ENCODE data around the gene CPLX3.
A peak's percentile ranks its signal among the peaks of the same experiment; 100 is the strongest.

Gene CPLX3

GRCh38 chr15:74808840-74809229 lies 17.6 kb upstream of the CPLX3 start:
- Histone ChIP-seq H3K27me3 (ENCODE audit: control insufficient read depth, insufficient read depth, low read length) (no peaks in the 10 kb centered on the region), H3K4me3 (ENCODE audit: low read depth, low read length) (no peak overlapping the region), H3K9me3 (ENCODE audit: control insufficient read depth, insufficient read depth, low read length) (no peaks in the 10 kb centered on the region), H3K4me1 (ENCODE audit: control insufficient read depth, insufficient read depth, low read length) (no peaks in the 10 kb centered on the region), H3K27ac (ENCODE audit: low read depth, low read length) (no peak overlapping the region), H3K9ac (ENCODE audit: low read depth, low read length) (no peak overlapping the region), H3K36me3 (ENCODE audit: control insufficient read depth, insufficient read depth, low read length) (peaks cover 5% of the 10 kb centered on the region; the same call in 1 of the 2 replicates)

GRCh38 chr15:74809242-74809641 lies 17.2 kb upstream of the CPLX3 start:
- Histone ChIP-seq H3K4me3 (ENCODE audit: low read depth, low read length) (no peak overlapping the region), H3K27me3 (ENCODE audit: control insufficient read depth, insufficient read depth, low read length) (no peaks in the 10 kb centered on the region), H3K9ac (ENCODE audit: low read depth, low read length) (no peak overlapping the region), H3K9me3 (ENCODE audit: control insufficient read depth, insufficient read depth, low read length) (no peaks in the 10 kb centered on the region), H3K4me1 (ENCODE audit: control insufficient read depth, insufficient read depth, low read length) (no peaks in the 10 kb centered on the region), H3K27ac (ENCODE audit: low read depth, low read length) (no peak overlapping the region), H3K36me3 (ENCODE audit: control insufficient read depth, insufficient read depth, low read length) (0 out of 2 replicates have a peak, but pooled peaks cover 1% of the 10 kb centered on the region)

GRCh38 chr15:74809956-74810355 lies 16.5 kb upstream of the CPLX3 start:
- H3K9me3 ChIP-seq (ENCODE audit: control insufficient read depth, insufficient read depth, low read length) = no peaks in the 10 kb centered on the region

GRCh38 chr15:74812533-74812932 lies 13.9 kb upstream of the CPLX3 start, which contains the start of gene LMAN1L:
Gene LMAN1L, plus strand, starts transcription at chr15:74812835. Its CDS starts 20 bp downstream, at chr15:74812855.
- Histone ChIP-seq H3K4me3 (ENCODE audit: low read depth, low read length) (no peak within 1 kb of the TSS), H3K27me3 (ENCODE audit: control insufficient read depth, insufficient read depth, low read length) (no peaks in the 10 kb centered on the region), H3K27ac (ENCODE audit: low read depth, low read length) (no peak within 1 kb of the TSS), H3K9ac (ENCODE audit: low read depth, low read length) (no peak within 1 kb of the TSS), H3K36me3 (ENCODE audit: control insufficient read depth, insufficient read depth, low read length) (no peaks in the 10 kb centered on the region), H3K4me1 (ENCODE audit: control insufficient read depth, insufficient read depth, low read length) (no peaks in the 10 kb centered on the region; the same call in 1 of the 2 replicates), H3K9me3 (ENCODE audit: control insufficient read depth, insufficient read depth, low read length) (no peaks in the 10 kb centered on the region)

More at GRCh38 chr15:74809956-74810355, 16.5 kb upstream of the CPLX3 start:
- H3K27me3 ChIP-seq (ENCODE audit: control insufficient read depth, insufficient read depth, low read length) = no peaks in the 10 kb centered on the region
- no peaks in the 10 kb centered on the region for H3K36me3 ChIP-seq (ENCODE audit: control insufficient read depth, insufficient read depth, low read length)
- no peak overlapping the region for H3K9ac ChIP-seq (ENCODE audit: low read depth, low read length)
- H3K4me3 ChIP-seq (ENCODE audit: low read depth, low read length) = no peak overlapping the region
- no peaks in the 10 kb centered on the region for H3K4me1 ChIP-seq (ENCODE audit: control insufficient read depth, insufficient read depth, low read length)
- H3K27ac ChIP-seq (ENCODE audit: low read depth, low read length) = no peak overlapping the region

- no peak overlapping the region for H3K4me3 ChIP-seq (ENCODE audit: low read depth, low read length)
- H3K27ac ChIP-seq (ENCODE audit: low read depth, low read length) = no peak overlapping the region
- H3K36me3 ChIP-seq (ENCODE audit: control insufficient read depth, insufficient read depth, low read length) = no peaks in the 10 kb centered on the region
- no peaks in the 10 kb centered on the region for H3K27me3 ChIP-seq (ENCODE audit: control insufficient read depth, insufficient read depth, low read length)
- no peak overlapping the region for H3K9ac ChIP-seq (ENCODE audit: low read depth, low read length)
- no peaks in the 10 kb centered on the region; the same call in 1 of the 2 replicates for H3K4me1 ChIP-seq (ENCODE audit: control insufficient read depth, insufficient read depth, low read length)
- no peaks in the 10 kb centered on the region for H3K9me3 ChIP-seq (ENCODE audit: control insufficient read depth, insufficient read depth, low read length)
These were observed 11.1 kb upstream of the CPLX3 start for GRCh38 chr15:74815121-74815934.

GRCh38 chr15:74815961-74816360 lies 10.5 kb upstream of the CPLX3 start:
- Histone ChIP-seq H3K4me1 (ENCODE audit: control insufficient read depth, insufficient read depth, low read length) (no peaks in the 10 kb centered on the region; the same call in 1 of the 2 replicates), H3K27ac (ENCODE audit: low read depth, low read length) (no peak overlapping the region), H3K4me3 (ENCODE audit: low read depth, low read length) (no peak overlapping the region), H3K27me3 (ENCODE audit: control insufficient read depth, insufficient read depth, low read length) (no peaks in the 10 kb centered on the region), H3K9ac (ENCODE audit: low read depth, low read length) (no peak overlapping the region), H3K36me3 (ENCODE audit: control insufficient read depth, insufficient read depth, low read length) (no peaks in the 10 kb centered on the region), H3K9me3 (ENCODE audit: control insufficient read depth, insufficient read depth, low read length) (no peaks in the 10 kb centered on the region)

GRCh38 chr15:74816624-74817369 lies 9.6 kb upstream of the CPLX3 start:
- Histone ChIP-seq H3K36me3 (ENCODE audit: control insufficient read depth, insufficient read depth, low read length) (no peaks in the 10 kb centered on the region), H3K27me3 (ENCODE audit: control insufficient read depth, insufficient read depth, low read length) (no peaks in the 10 kb centered on the region), H3K4me3 (ENCODE audit: low read depth, low read length) (no peak overlapping the region), H3K9ac (ENCODE audit: low read depth, low read length) (no peak overlapping the region), H3K4me1 (ENCODE audit: control insufficient read depth, insufficient read depth, low read length) (peaks cover 4% of the 10 kb centered on the region; the same call in 1 of the 2 replicates), H3K9me3 (ENCODE audit: control insufficient read depth, insufficient read depth, low read length) (no peaks in the 10 kb centered on the region), H3K27ac (ENCODE audit: low read depth, low read length) (no peak overlapping the region)

- no peak overlapping the region for H3K9ac ChIP-seq (ENCODE audit: low read depth, low read length)
- H3K4me3 ChIP-seq (ENCODE audit: low read depth, low read length) = no peak overlapping the region
- peaks cover 4% of the 10 kb centered on the region; the same call in 1 of the 2 replicates for H3K4me1 ChIP-seq (ENCODE audit: control insufficient read depth, insufficient read depth, low read length)
- no peaks in the 10 kb centered on the region for H3K9me3 ChIP-seq (ENCODE audit: control insufficient read depth, insufficient read depth, low read length)
- H3K36me3 ChIP-seq (ENCODE audit: control insufficient read depth, insufficient read depth, low read length) = no peaks in the 10 kb centered on the region
- H3K27me3 ChIP-seq (ENCODE audit: control insufficient read depth, insufficient read depth, low read length) = no peaks in the 10 kb centered on the region
- no peak overlapping the region for H3K27ac ChIP-seq (ENCODE audit: low read depth, low read length)
These were observed 9.1 kb upstream of the CPLX3 start for GRCh38 chr15:74817370-74817737.

GRCh38 chr15:74820056-74820455 lies 6.4 kb upstream of the CPLX3 start:
- Histone ChIP-seq H3K9me3 (ENCODE audit: control insufficient read depth, insufficient read depth, low read length) (no peaks in the 10 kb centered on the region), H3K4me1 (ENCODE audit: control insufficient read depth, insufficient read depth, low read length) (peaks cover 4% of the 10 kb centered on the region; the same call in 1 of the 2 replicates), H3K4me3 (ENCODE audit: low read depth, low read length) (no peak overlapping the region), H3K9ac (ENCODE audit: low read depth, low read length) (no peak overlapping the region), H3K27ac (ENCODE audit: low read depth, low read length) (no peak overlapping the region), H3K36me3 (ENCODE audit: control insufficient read depth, insufficient read depth, low read length) (no peaks in the 10 kb centered on the region), H3K27me3 (ENCODE audit: control insufficient read depth, insufficient read depth, low read length) (peaks cover 4% of the 10 kb centered on the region)

GRCh38 chr15:74821091-74821789 lies 5.2 kb upstream of the CPLX3 start:
- Histone ChIP-seq H3K27me3 (ENCODE audit: control insufficient read depth, insufficient read depth, low read length) (peaks cover 16% of the 10 kb centered on the region), H3K27ac (ENCODE audit: low read depth, low read length) (peak overlapping the region; percentile 37), H3K9me3 (ENCODE audit: control insufficient read depth, insufficient read depth, low read length) (no peaks in the 10 kb centered on the region), H3K4me1 (ENCODE audit: control insufficient read depth, insufficient read depth, low read length) (peaks cover 4% of the 10 kb centered on the region; the same call in 1 of the 2 replicates), H3K4me3 (ENCODE audit: low read depth, low read length) (no peak overlapping the region), H3K9ac (ENCODE audit: low read depth, low read length) (no peak overlapping the region), H3K36me3 (ENCODE audit: control insufficient read depth, insufficient read depth, low read length) (no peaks in the 10 kb centered on the region)
